ENCODE results near the gene TMEM18. TPM values are rescaled to one million over a fixed set of nuclear protein-coding genes. Genes with fewer than 3 reads are reported as not detected.

TMEM18 gene
- total RNA-seq, 1 donor, result 24.1 TPM

GRCh38 chr2:664063-664462 is 13.1 kb downstream of the TMEM18 start:
- H3K4me3 ChIP-seq (ENCODE audit: low read depth, low read length), result no peak overlapping the region
- TF ChIP-seq, protein P1, sequence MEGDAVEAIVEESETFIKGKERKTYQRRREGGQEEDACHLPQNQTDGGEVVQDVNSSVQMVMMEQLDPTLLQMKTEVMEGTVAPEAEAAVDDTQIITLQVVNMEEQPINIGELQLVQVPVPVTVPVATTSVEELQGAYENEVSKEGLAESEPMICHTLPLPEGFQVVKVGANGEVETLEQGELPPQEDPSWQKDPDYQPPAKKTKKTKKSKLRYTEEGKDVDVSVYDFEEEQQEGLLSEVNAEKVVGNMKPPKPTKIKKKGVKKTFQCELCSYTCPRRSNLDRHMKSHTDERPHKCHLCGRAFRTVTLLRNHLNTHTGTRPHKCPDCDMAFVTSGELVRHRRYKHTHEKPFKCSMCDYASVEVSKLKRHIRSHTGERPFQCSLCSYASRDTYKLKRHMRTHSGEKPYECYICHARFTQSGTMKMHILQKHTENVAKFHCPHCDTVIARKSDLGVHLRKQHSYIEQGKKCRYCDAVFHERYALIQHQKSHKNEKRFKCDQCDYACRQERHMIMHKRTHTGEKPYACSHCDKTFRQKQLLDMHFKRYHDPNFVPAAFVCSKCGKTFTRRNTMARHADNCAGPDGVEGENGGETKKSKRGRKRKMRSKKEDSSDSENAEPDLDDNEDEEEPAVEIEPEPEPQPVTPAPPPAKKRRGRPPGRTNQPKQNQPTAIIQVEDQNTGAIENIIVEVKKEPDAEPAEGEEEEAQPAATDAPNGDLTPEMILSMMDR (IDR thresholded peaks at IDR 0.05; ENCODE audit: insufficient read depth, low read length), result no peak
- DNase-seq (ENCODE audit: low read depth), result no peak

- H3K4me3 ChIP-seq (ENCODE audit: low read depth, low read length), result no peak overlapping the region
- TF ChIP-seq, protein P1 (IDR thresholded peaks at IDR 0.05; ENCODE audit: insufficient read depth, low read length), result no peak
- DNase-seq (ENCODE audit: low read depth), result no peak
Measured at GRCh38 chr2:663221-663620, 14.0 kb downstream of the TMEM18 start.

DNA sequence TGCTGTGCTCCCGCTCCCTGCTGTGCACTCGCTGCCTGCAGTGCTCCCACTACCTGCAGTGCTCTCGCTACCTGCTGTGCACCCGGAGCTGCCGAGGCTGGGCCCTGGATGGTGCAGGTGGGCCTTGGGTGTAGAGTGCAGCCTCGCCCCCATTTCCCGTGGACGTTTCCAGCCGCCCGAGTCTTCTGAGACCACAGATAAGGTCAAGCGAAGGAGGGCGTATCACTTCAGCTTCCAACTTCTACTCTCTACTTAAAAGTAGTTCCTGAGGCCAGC is 15.9 kb downstream of the TMEM18 start:
- DNase-seq (ENCODE audit: low read depth), result no peak
- H3K4me3 ChIP-seq (ENCODE audit: low read depth, low read length), result no peak overlapping the region
- TF ChIP-seq, protein P1 (IDR thresholded peaks at IDR 0.05; ENCODE audit: insufficient read depth, low read length), result no peak

DNA sequence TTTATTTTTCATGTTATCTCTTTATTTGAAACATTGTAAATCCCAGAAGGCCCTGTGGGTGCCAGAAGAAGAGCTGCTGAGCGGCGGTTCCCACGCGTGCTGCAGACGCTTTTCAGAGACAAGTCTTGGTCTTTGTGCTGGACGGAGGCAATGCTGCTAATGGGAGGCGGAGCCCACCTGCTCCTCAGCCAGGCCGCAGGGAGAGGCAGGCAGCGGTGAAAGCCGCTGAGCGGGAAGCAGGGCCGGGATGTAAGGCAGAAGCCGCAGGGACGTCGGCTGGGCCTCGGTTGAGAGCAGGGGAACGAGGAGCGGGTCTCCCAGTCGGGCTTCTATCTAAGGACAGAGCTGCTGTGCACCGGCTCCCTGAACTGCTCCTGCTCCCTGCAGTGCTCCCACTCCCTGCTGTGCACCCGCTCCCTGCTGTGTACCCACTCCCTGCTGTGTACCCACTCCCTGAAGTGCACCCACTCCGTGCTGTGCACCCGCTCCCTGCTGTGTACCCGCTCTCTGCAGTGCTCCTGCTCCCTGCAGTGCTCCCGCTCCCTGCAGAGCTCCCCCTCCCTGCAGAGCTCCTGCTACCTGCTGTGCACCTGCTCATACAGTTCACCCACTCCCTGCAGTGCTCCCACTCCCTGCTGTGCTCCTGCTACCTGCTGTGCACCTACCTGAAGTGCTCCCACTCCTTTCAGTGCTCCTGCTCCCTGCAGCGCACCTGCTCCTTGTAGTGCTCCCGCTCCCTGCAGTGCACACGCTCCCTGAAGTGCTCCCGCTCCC is 16.4 kb downstream of the TMEM18 start:
- no peak for DNase-seq (ENCODE audit: low read depth)
- TF ChIP-seq, protein P1 (IDR thresholded peaks at IDR 0.05; ENCODE audit: insufficient read depth, low read length), result no peak
- no peak overlapping the region for H3K4me3 ChIP-seq (ENCODE audit: low read depth, low read length)

GRCh38 chr2:660029-660428 is 17.2 kb downstream of the TMEM18 start:
- TF ChIP-seq, protein P1 (IDR thresholded peaks at IDR 0.05; ENCODE audit: insufficient read depth, low read length), result no peak
- no peak for DNase-seq (ENCODE audit: low read depth)
- H3K4me3 ChIP-seq (ENCODE audit: low read depth, low read length), result no peak overlapping the region

- DNase-seq (ENCODE audit: low read depth), result no peak
Measured at GRCh38 chr2:658426-658825, 18.8 kb downstream of the TMEM18 start.

More at GRCh38 chr2:658426-658825, 18.8 kb downstream of the TMEM18 start:
- TF ChIP-seq, protein P1 (IDR thresholded peaks at IDR 0.05; ENCODE audit: insufficient read depth, low read length), result no peak
- no peak overlapping the region for H3K4me3 ChIP-seq (ENCODE audit: low read depth, low read length)
